DND-41 (cell line): ENCODE measurements around the gene TRPC4.
A peak's percentile ranks its signal among the peaks of the same experiment; 100 is the strongest.

Source experiments
- ATAC-seq: fragments of 200-7000 bp; cut with Tn5 transposase; 3 replicates; pipeline ENCODE4 v1.9.1; 2021; ENCODE audit warnings: low read depth; ENCODE audit not compliant: insufficient read depth
- DNase-seq: peaks from one replicate; pipeline ENCODE4 v3.0.0-alpha.2; 2020
- H2AFZ ChIP-seq: 2 replicates; pipeline ENCODE4 v1.6.0; 2012; ENCODE audit warnings: low read depth, low read length
- H3K27ac ChIP-seq: 2 replicates; pipeline ENCODE4 v1.5.1; 2012; ENCODE audit warnings: low read length, inconsistent platforms
- H3K27me3 ChIP-seq: fragments of 200-600 bp; sonication (generic); 2 replicates; pipeline ENCODE4 v1.6.0; 2012; ENCODE audit warnings: low read length, mild to moderate bottlenecking, inconsistent platforms; ENCODE audit not compliant: insufficient read depth, poor library complexity
- H3K36me3 ChIP-seq: 2 replicates; pipeline ENCODE4 v1.5.1; 2012; ENCODE audit warnings: low read length, inconsistent platforms; ENCODE audit not compliant: insufficient read depth
- H3K4me1 ChIP-seq: 2 replicates; pipeline ENCODE4 v1.5.1; 2012; ENCODE audit warnings: mild to moderate bottlenecking, low read length; ENCODE audit not compliant: insufficient read depth
- H3K4me2 ChIP-seq: 2 replicates; pipeline ENCODE4 v1.6.0; 2012; ENCODE audit warnings: mild to moderate bottlenecking, moderate library complexity, low read length, inconsistent platforms; ENCODE audit not compliant: insufficient read depth
- H3K4me3 ChIP-seq, 2 experiments: fragments of 200-600 bp in 1 of 2; shearing (Covaris generic) in 1 of 2; 2 replicates each; pipeline ENCODE4 v1.5.1; 2012 to 2016; ENCODE audit warnings: inconsistent platforms in 2 of 2, low read length in 2 of 2, mild to moderate bottlenecking in 2 of 2, low read depth in 1 of 2, moderate library complexity in 1 of 2
- H3K79me2 ChIP-seq: 2 replicates; pipeline ENCODE4 v1.6.0; 2012; ENCODE audit warnings: low read length, inconsistent platforms; ENCODE audit not compliant: insufficient read depth
- H3K9ac ChIP-seq: 2 replicates; pipeline ENCODE4 v1.6.0; 2012; ENCODE audit warnings: low read depth, mild to moderate bottlenecking, inconsistent platforms, low read length, moderate library complexity
- H3K9me3 ChIP-seq: 2 replicates; pipeline ENCODE4 v1.5.1; 2012; ENCODE audit warnings: low read length, moderate library complexity, mild to moderate bottlenecking, inconsistent platforms; ENCODE audit not compliant: insufficient read depth, severe bottlenecking
- H4K20me1 ChIP-seq: 2 replicates; pipeline ENCODE4 v1.6.0; 2012; ENCODE audit warnings: low read length; ENCODE audit not compliant: insufficient read depth
- CTCF ChIP-seq: IDR thresholded peaks from 2 replicates; pipeline ENCODE4 v1.5.1; 2012; ENCODE audit warnings: borderline replicate concordance, low read length, moderate library complexity, mild to moderate bottlenecking; ENCODE audit not compliant: poor library complexity, severe bottlenecking; ENCODE audit errors: extremely low read depth
- EZH2 ChIP-seq: IDR thresholded peaks from 3 replicates; pipeline ENCODE4 v1.6.1; 2012; ENCODE audit warnings: borderline replicate concordance, low read depth, mild to moderate bottlenecking, moderate library complexity, low read length, inconsistent platforms; ENCODE audit not compliant: severe bottlenecking

Gene TRPC4

GRCh38 chr13:37869756-37870488 lies at the start of gene TRPC4:
TSS of gene TRPC4 (minus strand) at chr13:37869772. CDS start at chr13:37783333, 86,439 bp downstream.
- no peak within 1 kb of the TSS for H3K27ac ChIP-seq

GRCh38 chr13:37918751-37919150 lies 49.2 kb upstream of the TRPC4 start:
- TF ChIP-seq EZH2: no peak
- TF ChIP-seq CTCF: no peak
- no peaks in the 10 kb centered on the region for H4K20me1 ChIP-seq
- H3K27ac ChIP-seq: no peak overlapping the region
- no peaks in the 10 kb centered on the region for H3K9me3 ChIP-seq
- no peak for ATAC-seq
- no peaks in the 10 kb centered on the region for H3K36me3 ChIP-seq
- H3K4me2 ChIP-seq: no peak overlapping the region
- H3K4me3 ChIP-seq: no peak overlapping the region
- H3K27me3 ChIP-seq: no peaks in the 10 kb centered on the region
- H3K9ac ChIP-seq: no peak overlapping the region
- no peak for DNase-seq
- H3K79me2 ChIP-seq: no peaks in the 10 kb centered on the region
- H3K4me1 ChIP-seq: no peaks in the 10 kb centered on the region
- no peak overlapping the region for H2AFZ ChIP-seq

More at GRCh38 chr13:37869756-37870488, at the start of gene TRPC4:
- H3K27me3 ChIP-seq: no peaks in the 10 kb centered on the region
- H3K4me3 ChIP-seq: no peak within 1 kb of the TSS
- H3K4me2 ChIP-seq: no peak within 1 kb of the TSS
- no peak within 1 kb of the TSS for H3K9ac ChIP-seq
- no peak within 1 kb of the TSS for H2AFZ ChIP-seq
- H3K9me3 ChIP-seq: no peaks in the 10 kb centered on the region
- peak; percentile 5 for TF ChIP-seq CTCF
- TF ChIP-seq EZH2: no peak
- H3K79me2 ChIP-seq: no peaks in the 10 kb centered on the region
- DNase-seq (no peak), ATAC-seq (no peak)
- no peaks in the 10 kb centered on the region for H3K36me3 ChIP-seq
- H4K20me1 ChIP-seq: no peaks in the 10 kb centered on the region
- no peaks in the 10 kb centered on the region for H3K4me1 ChIP-seq

- H3K4me1 ChIP-seq: no peaks in the 10 kb centered on the region
- no peak overlapping the region for H3K27ac ChIP-seq
- no peaks in the 10 kb centered on the region for H3K27me3 ChIP-seq
- H4K20me1 ChIP-seq: no peaks in the 10 kb centered on the region
- no peaks in the 10 kb centered on the region for H3K9me3 ChIP-seq
- no peaks in the 10 kb centered on the region for H3K36me3 ChIP-seq
- H3K4me3 ChIP-seq: no peak overlapping the region
- TF ChIP-seq CTCF (no peak), EZH2 (no peak)
- no peak overlapping the region for H3K9ac ChIP-seq
- ATAC-seq: no peak
- no peak for DNase-seq
- H3K4me2 ChIP-seq: no peak overlapping the region
- no peaks in the 10 kb centered on the region for H3K79me2 ChIP-seq
- H2AFZ ChIP-seq: no peak overlapping the region
Observed at GRCh38 chr13:37918116-37918714, 48.6 kb upstream of the TRPC4 start.
